Articular chondrocyte of knee joint (primary cell): Measurements from ENCODE around the gene UGT2B17. TPM values are rescaled to one million over a fixed set of nuclear protein-coding genes. Genes with fewer than 3 reads are reported as not detected.

ENCODE experiments used
- total RNA-seq: library from RNA; depleted of rRNA; stranded (reverse); fragments of >200 nt; gene quantifications from 2 replicates; pipeline ENCODE4 v1.2.3, GENCODE V29; 2012

UGT2B17 gene
- total RNA-seq: not detected in 2 replicates

GRCh38 chr4:68576272-68577125 lies at the start of gene UGT2B17:
Gene UGT2B17 (minus strand): TSS chr4:68576322. CDS start chr4:68568484, 7,838 bp downstream.

Other genes with a start within 250 kb of the UGT2B17 start
- 41.8 and 43.0 TPM in 2 replicates for gene YTHDC1, start 226.2 kb downstream of the UGT2B17 start, total RNA-seq
- gene TMPRSS11E, start 128.9 kb downstream of the UGT2B17 start, total RNA-seq: not detected in 2 replicates
- not detected in 2 replicates for gene UGT2B15, start 94.3 kb upstream of the UGT2B17 start, total RNA-seq
- not detected in 2 replicates for gene UGT2B10, start 239.7 kb upstream of the UGT2B17 start, total RNA-seq